Stimulated activated CD4-positive, alpha-beta T cell treated with anti-CD3 and anti-CD28 coated beads, Interleukin-1b, Interleukin-23, amount 100 ng/mL, for 4 hours (primary cell): Measurements from ENCODE around the gene TNS1.

Experiments
- DNase-seq, 2 donors: peaks; one replicate each; pipeline ENCODE4 v3.0.0-alpha.2; 2020; ENCODE audit warnings: low read depth in 2 of 2

Gene TNS1

GRCh38 chr2:217956586-217957457, 46.0 kb downstream of the TNS1 start:
- DNase-seq = no peak

GRCh38 chr2:217955881-217956493, 46.8 kb downstream of the TNS1 start:
- DNase-seq = no peak

GRCh38 chr2:217954971-217955740, 47.6 kb downstream of the TNS1 start:
- DNase-seq = no peak

GRCh38 chr2:217954469-217954868, 48.3 kb downstream of the TNS1 start:
- DNase-seq = no peak

- no peak for DNase-seq
These were observed 48.7 kb downstream of the TNS1 start for GRCh38 chr2:217954051-217954450.

- DNase-seq = no peak
These were observed 49.3 kb downstream of the TNS1 start for GRCh38 chr2:217953531-217953932.

GRCh38 chr2:217953011-217953481, 49.7 kb downstream of the TNS1 start:
- DNase-seq = no peak

- no peak for DNase-seq
These were observed 50.4 kb downstream of the TNS1 start for GRCh38 chr2:217952409-217952808.

GRCh38 chr2:217951521-217952247, 51.1 kb downstream of the TNS1 start:
- no peak for DNase-seq

- DNase-seq = no peak
These were observed 51.7 kb downstream of the TNS1 start for GRCh38 chr2:217951091-217951490.

GRCh38 chr2:217950401-217950871, 52.4 kb downstream of the TNS1 start:
- DNase-seq = no peak

- DNase-seq = no peak
These were observed 53.3 kb downstream of the TNS1 start for GRCh38 chr2:217949447-217949846.

- no peak for DNase-seq
These were observed 53.9 kb downstream of the TNS1 start for GRCh38 chr2:217948897-217949296.

GRCh38 chr2:217948351-217948791, 54.4 kb downstream of the TNS1 start:
- DNase-seq = no peak

GRCh38 chr2:217947383-217948350, 55.1 kb downstream of the TNS1 start:
- no peak for DNase-seq

- DNase-seq = no peak
These were observed 56.7 kb downstream of the TNS1 start for GRCh38 chr2:217946051-217946450.

GRCh38 chr2:217945530-217945929, 57.3 kb downstream of the TNS1 start:
- no peak for DNase-seq

- no peak for DNase-seq
These were observed 57.9 kb downstream of the TNS1 start for GRCh38 chr2:217944923-217945322.

- DNase-seq = no peak
These were observed 58.4 kb downstream of the TNS1 start for GRCh38 chr2:217944366-217944765.
